CD4-positive, alpha-beta T cell (primary cell): Measurements from ENCODE around the gene ZNF488. TPM values are rescaled to one million over a fixed set of nuclear protein-coding genes. Genes with fewer than 3 reads are reported as not detected.

Experiments
- ATAC-seq: fragments of 200-7000 bp; cut with Tn5 transposase; one replicate; pipeline ENCODE4 v1.10.0; 2022; ENCODE audit warnings: mild to moderate bottlenecking; ENCODE audit not compliant: poor library complexity
- CTCF ChIA-PET: fragments of 350-600 bp; sonication (Branson Sonifier 250); formaldehyde crosslinking; loops from one replicate; lab custom pipeline; 2021; ENCODE audit warnings: antibody characterized with exemption, inconsistent platforms; lab: Charles Lee
- POLR2A ChIA-PET: fragments of 350-600 bp; sonication (Branson Sonifier 250); formaldehyde crosslinking; loops from one replicate; lab custom pipeline; 2021; ENCODE audit warnings: antibody characterized with exemption, inconsistent platforms; lab: Charles Lee
- DNase-seq, 14 experiments: peaks; one replicate each; pipeline ENCODE4 v3.0.0-alpha.2; 2013 to 2020; ENCODE audit warnings: mixed read lengths in 2 of 14
- H3K27ac ChIP-seq, 2 donors: one replicate each; pipeline versions ENCODE4 v1.5.1 to v1.7.0; 2013; ENCODE audit warnings: low read length in 2 of 2, low read depth in 1 of 2, mild to moderate bottlenecking in 1 of 2
- H3K27me3 ChIP-seq, 2 experiments: 1 replicate in 1 of 2; 2 replicates in 1 of 2; pipeline versions ENCODE4 v1.6.1 to v1.7.0; 2013; ENCODE audit warnings: low read length in 2 of 2, control low read depth in 1 of 2, mild to moderate bottlenecking in 1 of 2, moderate library complexity in 1 of 2; ENCODE audit not compliant: insufficient read depth in 2 of 2, control insufficient read depth in 1 of 2
- H3K36me3 ChIP-seq: one replicate; pipeline ENCODE4 v1.6.1; 2013; ENCODE audit warnings: low read length, control low read depth; ENCODE audit not compliant: insufficient read depth
- H3K4me1 ChIP-seq: one replicate; pipeline ENCODE4 v1.6.1; 2013; ENCODE audit warnings: low read length, control low read depth; ENCODE audit not compliant: insufficient read depth
- H3K4me3 ChIP-seq: one replicate; pipeline ENCODE4 v1.5.1; 2013; ENCODE audit warnings: mild to moderate bottlenecking, low read length, moderate library complexity
- H3K9me3 ChIP-seq, 2 experiments: 1 replicate in 1 of 2; 2 replicates in 1 of 2; pipeline versions ENCODE4 v1.6.1 to v1.7.0; 2013; ENCODE audit warnings: low read length in 2 of 2, mild to moderate bottlenecking in 2 of 2, control low read depth in 1 of 2, moderate library complexity in 1 of 2; ENCODE audit not compliant: control insufficient read depth in 1 of 2, insufficient read depth in 1 of 2
- H3K27ac Mint-ChIP-seq: one replicate; pipeline ENCODE4 v1.8.0; 2020; ENCODE audit warnings: mixed read lengths
- H3K27me3 Mint-ChIP-seq: one replicate; pipeline ENCODE4 v1.8.0; 2021; ENCODE audit warnings: mixed read lengths
- H3K36me3 Mint-ChIP-seq: one replicate; pipeline ENCODE4 v1.8.0; 2021; ENCODE audit warnings: low read depth, mixed read lengths
- H3K4me1 Mint-ChIP-seq: one replicate; pipeline ENCODE4 v1.8.0; 2021; ENCODE audit warnings: low read depth, mixed read lengths
- H3K4me3 Mint-ChIP-seq: one replicate; pipeline ENCODE4 v1.8.0; 2020; ENCODE audit warnings: mild to moderate bottlenecking, mixed read lengths
- H3K9me3 Mint-ChIP-seq: one replicate; pipeline ENCODE4 v1.8.0; 2020; ENCODE audit warnings: mixed read lengths
- CTCF ChIP-seq: fragments of 200-600 bp; IDR thresholded peaks from one replicate; pipeline ENCODE4 v1.8.0; 2022; ENCODE audit warnings: antibody characterized with exemption, mild to moderate bottlenecking
- intact Hi-C, 2 experiments: fragments of 100-400 bp; cut with DNase I in 1 of 2; cut with micrococcal nuclease in 1 of 2; formaldehyde crosslinking; loops; one replicate each; pipeline versions ENCODE4 v1.15.1 to v1.9.0; 2023 to 2025; cut with DNase I, micrococcal nuclease
- polyA plus RNA-seq, 2 donors: library from polyadenylated mRNA; unstranded; fragments of 120-200 nt; gene quantifications; one replicate each; pipeline ENCODE4 v1.2.1, GENCODE V29; 2013
- total RNA-seq, 174 experiments: library from RNA in 2 of 174; stranded (reverse) in 2 of 174; gene quantifications; one replicate each; pipeline ENCODE4 v1.2.3 and lab custom pipeline; 2021 to 2026

Gene ZNF488, protein sequence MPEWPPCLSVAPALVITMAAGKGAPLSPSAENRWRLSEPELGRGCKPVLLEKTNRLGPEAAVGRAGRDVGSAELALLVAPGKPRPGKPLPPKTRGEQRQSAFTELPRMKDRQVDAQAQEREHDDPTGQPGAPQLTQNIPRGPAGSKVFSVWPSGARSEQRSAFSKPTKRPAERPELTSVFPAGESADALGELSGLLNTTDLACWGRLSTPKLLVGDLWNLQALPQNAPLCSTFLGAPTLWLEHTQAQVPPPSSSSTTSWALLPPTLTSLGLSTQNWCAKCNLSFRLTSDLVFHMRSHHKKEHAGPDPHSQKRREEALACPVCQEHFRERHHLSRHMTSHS
- total RNA-seq (not detected), total RNA-seq (lab: John Stamatoyannopoulos, UW) (0 to 0.95 (median 0) reads per million in 172 experiments)
- polyA plus RNA-seq (2013, experiment 1 of 2), result 0.05 TPM
- polyA plus RNA-seq (2013, experiment 2 of 2), result 0.11 TPM

DNA sequence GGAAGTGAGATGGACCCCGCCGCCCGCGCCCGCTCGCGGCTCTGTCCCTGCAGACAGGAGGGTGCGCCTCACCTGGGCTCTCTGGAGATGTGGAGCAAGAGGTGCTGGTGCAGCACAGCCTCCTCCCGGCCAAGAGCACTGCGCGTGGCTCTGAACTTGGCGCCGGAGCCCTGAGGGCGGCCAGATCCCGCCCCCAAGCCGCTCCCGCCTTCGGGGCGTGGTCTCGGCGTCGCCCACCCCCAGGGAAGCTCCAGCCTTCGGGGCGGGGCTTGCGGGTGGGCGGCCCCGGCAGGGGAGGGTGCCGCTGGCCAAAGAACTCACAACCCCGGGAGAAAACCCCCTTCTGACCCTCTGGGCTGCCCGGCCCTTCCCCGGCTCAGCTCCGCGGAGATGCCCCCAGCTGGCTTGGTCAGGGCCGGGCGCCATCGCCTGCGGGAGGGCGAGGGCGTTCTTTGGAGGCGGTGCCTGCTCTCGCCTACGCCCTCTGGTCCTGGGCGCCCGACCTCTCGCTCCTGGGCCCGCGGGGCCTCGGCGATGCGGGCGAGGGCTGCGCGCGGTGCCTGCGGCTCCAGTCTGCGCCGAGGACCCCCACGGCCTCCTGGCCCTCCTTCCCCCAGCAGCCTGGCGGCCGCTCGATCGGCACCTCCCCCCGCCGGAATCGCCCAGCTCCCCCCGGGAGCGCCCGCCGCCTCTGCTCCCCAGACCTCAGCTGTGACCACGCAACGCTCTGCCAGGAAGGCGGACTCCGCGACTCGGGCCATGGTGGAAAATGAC lies at the start of gene ZNF488:
TSS of gene ZNF488 (minus strand) at position 146 of the 774 bp plus-strand sequence. CDS start 15,464 bp downstream, outside the sequence.
- CTCF ChIA-PET, result no interaction called here
- H3K27me3 Mint-ChIP-seq, result peaks cover 34% of the 10 kb centered on the region
- DNase-seq (peak; percentile 30 to 87 (median 67)), ATAC-seq (peak; percentile 91)
- POLR2A ChIA-PET, result no interaction called here
- no peak within 1 kb of the TSS for H3K27ac Mint-ChIP-seq
- H3K4me3 ChIP-seq, result peak within 1 kb of the TSS; percentile 62
- no peaks in the 10 kb centered on the region for H3K9me3 ChIP-seq
- peak within 1 kb of the TSS; percentile 93 for H3K4me3 Mint-ChIP-seq
- intact Hi-C loops, result loop anchor here in 1 of 2 experiments (10.0 kb wide), 1 partner anchor 920 kb away; the partner anchor contains the start of gene MAPK8
- H3K27ac ChIP-seq, result no peak within 1 kb of the TSS
- H3K36me3 ChIP-seq, result no peaks in the 10 kb centered on the region
- peaks cover 10% of the 10 kb centered on the region for H3K4me1 Mint-ChIP-seq
- no peak for TF ChIP-seq CTCF
- no peaks in the 10 kb centered on the region for H3K36me3 Mint-ChIP-seq
- peaks cover 9 to 13% of the 10 kb centered on the region in 2 experiments for H3K27me3 ChIP-seq
- peaks cover 8% of the 10 kb centered on the region for H3K4me1 ChIP-seq
- H3K9me3 Mint-ChIP-seq, result peaks cover 2% of the 10 kb centered on the region

DNA sequence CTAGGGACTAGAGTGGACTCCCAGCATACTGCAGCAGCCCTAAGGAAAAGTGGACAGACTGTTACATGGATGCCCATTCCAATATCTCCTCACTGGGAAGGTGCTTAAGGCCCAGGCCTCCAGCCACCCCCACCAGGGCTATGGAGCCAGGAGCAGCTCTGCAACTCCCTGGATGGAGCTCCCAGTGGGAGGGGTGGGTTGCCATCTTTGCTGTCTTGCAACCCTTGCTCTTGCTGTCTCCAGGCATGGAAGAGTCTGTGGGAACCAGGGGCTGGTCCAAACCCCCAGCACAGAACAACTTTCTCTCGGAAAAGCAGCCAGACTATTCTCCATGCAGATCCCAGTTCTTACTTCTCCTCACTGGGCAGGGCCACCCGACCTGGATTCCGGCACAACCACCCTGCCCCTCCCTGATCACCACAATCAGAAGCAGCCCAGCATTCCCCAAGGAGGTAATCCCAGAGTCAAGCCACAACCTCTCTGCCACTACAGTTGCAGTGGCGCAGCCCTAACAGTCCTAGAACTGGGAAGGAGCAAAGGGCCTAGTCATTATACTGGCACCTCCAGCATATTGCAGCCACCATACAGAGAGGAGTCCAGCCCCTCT lies 41.8 kb upstream of the ZNF488 start:
- ChIA-PET POLR2A (no interaction called here), CTCF (no interaction called here)

More for the DNA sequence above, 41.8 kb upstream of the ZNF488 start:
- Mint-ChIP-seq H3K36me3 (no peaks in the 10 kb centered on the region), H3K4me1 (no peaks in the 10 kb centered on the region), H3K27ac (no peak overlapping the region), H3K27me3 (no peaks in the 10 kb centered on the region), H3K9me3 (no peaks in the 10 kb centered on the region), H3K4me3 (no peak overlapping the region)
- H3K36me3 ChIP-seq, result no peaks in the 10 kb centered on the region
- no peaks in the 10 kb centered on the region for H3K9me3 ChIP-seq
- DNase-seq, result no peak
- H3K27ac ChIP-seq, result no peak overlapping the region
- no peaks in the 10 kb centered on the region for H3K27me3 ChIP-seq
- no peak for TF ChIP-seq CTCF
- no peaks in the 10 kb centered on the region for H3K4me1 ChIP-seq
- intact Hi-C loops, result no loop called here
- no peak for ATAC-seq
- H3K4me3 ChIP-seq, result no peak overlapping the region
